ENCODE data around the gene CCDC91.

DNA sequence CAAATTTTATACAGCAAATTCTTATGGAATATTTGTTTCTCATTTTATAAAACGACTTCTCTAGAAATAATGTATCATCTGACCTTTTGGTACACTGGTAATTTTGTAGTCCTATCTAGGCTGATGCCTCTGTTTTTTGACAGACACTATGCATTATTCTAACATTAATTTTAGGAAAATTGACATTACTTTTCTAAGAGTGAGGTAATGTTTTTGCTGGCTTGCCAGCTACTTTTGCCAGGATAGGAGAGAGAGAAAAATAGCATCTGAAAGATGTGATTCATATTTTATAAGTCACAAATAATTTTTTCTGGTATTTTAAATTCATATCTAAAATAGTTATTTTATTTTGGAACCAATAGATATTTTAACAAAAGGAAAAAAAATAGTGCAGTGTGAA is 153.5 kb downstream of the CCDC91 start:
- no peak for TF ChIP-seq EZH2phosphoT487 (conservative IDR thresholded peaks at IDR 0.05; ENCODE audit: low read length)
- TF ChIP-seq, protein P1, sequence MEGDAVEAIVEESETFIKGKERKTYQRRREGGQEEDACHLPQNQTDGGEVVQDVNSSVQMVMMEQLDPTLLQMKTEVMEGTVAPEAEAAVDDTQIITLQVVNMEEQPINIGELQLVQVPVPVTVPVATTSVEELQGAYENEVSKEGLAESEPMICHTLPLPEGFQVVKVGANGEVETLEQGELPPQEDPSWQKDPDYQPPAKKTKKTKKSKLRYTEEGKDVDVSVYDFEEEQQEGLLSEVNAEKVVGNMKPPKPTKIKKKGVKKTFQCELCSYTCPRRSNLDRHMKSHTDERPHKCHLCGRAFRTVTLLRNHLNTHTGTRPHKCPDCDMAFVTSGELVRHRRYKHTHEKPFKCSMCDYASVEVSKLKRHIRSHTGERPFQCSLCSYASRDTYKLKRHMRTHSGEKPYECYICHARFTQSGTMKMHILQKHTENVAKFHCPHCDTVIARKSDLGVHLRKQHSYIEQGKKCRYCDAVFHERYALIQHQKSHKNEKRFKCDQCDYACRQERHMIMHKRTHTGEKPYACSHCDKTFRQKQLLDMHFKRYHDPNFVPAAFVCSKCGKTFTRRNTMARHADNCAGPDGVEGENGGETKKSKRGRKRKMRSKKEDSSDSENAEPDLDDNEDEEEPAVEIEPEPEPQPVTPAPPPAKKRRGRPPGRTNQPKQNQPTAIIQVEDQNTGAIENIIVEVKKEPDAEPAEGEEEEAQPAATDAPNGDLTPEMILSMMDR (IDR thresholded peaks at IDR 0.05; ENCODE audit: insufficient read depth, low read length, poor library complexity, severe bottlenecking), result no peak

Data from SU-DHL-6 (cell line).